ENCODE data around the gene ZFAND2A.

Gene ZFAND2A

GRCh38 chr7:1104516-1105179, 55.3 kb downstream of the ZFAND2A start:
- DNase-seq = no peak

GRCh38 chr7:1103789-1104515, 56.0 kb downstream of the ZFAND2A start:
- no peak for DNase-seq

GRCh38 chr7:1103009-1103788, 56.8 kb downstream of the ZFAND2A start:
- no peak for DNase-seq
